ENCODE results near the gene TNRC18. TPM values are rescaled to one million over a fixed set of nuclear protein-coding genes. Genes with fewer than 3 reads are reported as not detected.
"Not testable (repeated sequence)": the region's sequence is repeated elsewhere in the genome, so short reads cannot be mapped to it uniquely, and the experiment has no call there.

Gene TNRC18
- total RNA-seq, 1 donor from 2014 or later: 104 TPM

GRCh38 chr7:5295039-5296014, 128.3 kb downstream of the TNRC18 start:
- DNase-seq: no peak
- no peaks in the 10 kb centered on the region for H3K9me3 ChIP-seq
- TF ChIP-seq, protein P1, sequence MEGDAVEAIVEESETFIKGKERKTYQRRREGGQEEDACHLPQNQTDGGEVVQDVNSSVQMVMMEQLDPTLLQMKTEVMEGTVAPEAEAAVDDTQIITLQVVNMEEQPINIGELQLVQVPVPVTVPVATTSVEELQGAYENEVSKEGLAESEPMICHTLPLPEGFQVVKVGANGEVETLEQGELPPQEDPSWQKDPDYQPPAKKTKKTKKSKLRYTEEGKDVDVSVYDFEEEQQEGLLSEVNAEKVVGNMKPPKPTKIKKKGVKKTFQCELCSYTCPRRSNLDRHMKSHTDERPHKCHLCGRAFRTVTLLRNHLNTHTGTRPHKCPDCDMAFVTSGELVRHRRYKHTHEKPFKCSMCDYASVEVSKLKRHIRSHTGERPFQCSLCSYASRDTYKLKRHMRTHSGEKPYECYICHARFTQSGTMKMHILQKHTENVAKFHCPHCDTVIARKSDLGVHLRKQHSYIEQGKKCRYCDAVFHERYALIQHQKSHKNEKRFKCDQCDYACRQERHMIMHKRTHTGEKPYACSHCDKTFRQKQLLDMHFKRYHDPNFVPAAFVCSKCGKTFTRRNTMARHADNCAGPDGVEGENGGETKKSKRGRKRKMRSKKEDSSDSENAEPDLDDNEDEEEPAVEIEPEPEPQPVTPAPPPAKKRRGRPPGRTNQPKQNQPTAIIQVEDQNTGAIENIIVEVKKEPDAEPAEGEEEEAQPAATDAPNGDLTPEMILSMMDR (IDR thresholded peaks at IDR 0.05): no peak
- no peaks in the 10 kb centered on the region for H3K27me3 ChIP-seq (ENCODE audit: low read depth)
- ATAC-seq: no peak
- no peak overlapping the region for H3K4me3 ChIP-seq
- no peak overlapping the region for H3K27ac ChIP-seq
- H3K36me3 ChIP-seq: no peaks in the 10 kb centered on the region
- H3K4me1 ChIP-seq: no peaks in the 10 kb centered on the region
- intact Hi-C loops (cut with DNase I): no loop called here

GRCh38 chr7:5294169-5294987, 129.3 kb downstream of the TNRC18 start:
- no peaks in the 10 kb centered on the region for H3K27me3 ChIP-seq (ENCODE audit: low read depth)
- TF ChIP-seq, protein P1 (IDR thresholded peaks at IDR 0.05): no peak
- intact Hi-C loops (cut with DNase I): no loop called here
- H3K27ac ChIP-seq: no peak overlapping the region
- no peak overlapping the region for H3K4me3 ChIP-seq
- no peaks in the 10 kb centered on the region for H3K4me1 ChIP-seq
- no peaks in the 10 kb centered on the region for H3K36me3 ChIP-seq
- DNase-seq: no peak
- no peak for ATAC-seq
- no peaks in the 10 kb centered on the region for H3K9me3 ChIP-seq

DNA sequence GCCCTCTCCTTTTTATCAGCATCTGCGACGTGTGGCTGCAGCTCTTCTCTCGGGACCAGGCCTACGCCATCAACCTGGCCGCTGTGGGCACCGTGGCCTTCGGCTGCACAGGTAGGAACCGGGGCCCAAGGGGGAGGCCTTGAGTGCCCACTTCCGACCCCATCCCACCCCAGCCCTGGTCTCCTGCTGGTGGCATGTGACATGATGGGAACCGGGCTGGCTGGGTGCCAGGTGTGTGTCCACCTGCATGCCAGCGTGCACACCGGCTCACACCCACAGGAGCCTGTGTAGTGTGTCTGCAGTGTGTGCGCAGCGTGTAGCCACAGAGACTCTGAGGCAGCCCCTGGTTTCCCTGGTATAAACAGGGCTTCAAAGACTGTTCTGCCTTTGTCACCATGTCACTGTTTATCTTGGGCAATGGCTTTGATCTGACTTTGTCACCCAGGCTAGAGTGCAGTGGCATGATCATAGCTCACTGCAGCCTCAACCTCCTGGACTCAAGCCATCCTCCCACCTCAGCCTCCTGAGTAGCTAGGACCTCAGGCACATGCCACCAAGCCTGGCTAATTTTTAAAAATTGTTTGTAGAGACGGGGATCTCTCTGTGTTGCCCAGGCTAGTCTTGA, 131.8 kb downstream of the TNRC18 start:
- H3K4me3 ChIP-seq; H3K27me3 ChIP-seq (ENCODE audit: low read depth); H3K4me1 ChIP-seq; H3K9me3 ChIP-seq; DNase-seq; ATAC-seq; H3K27ac ChIP-seq; H3K36me3 ChIP-seq; intact Hi-C loops (cut with DNase I): not testable (repeated sequence)

DNA sequence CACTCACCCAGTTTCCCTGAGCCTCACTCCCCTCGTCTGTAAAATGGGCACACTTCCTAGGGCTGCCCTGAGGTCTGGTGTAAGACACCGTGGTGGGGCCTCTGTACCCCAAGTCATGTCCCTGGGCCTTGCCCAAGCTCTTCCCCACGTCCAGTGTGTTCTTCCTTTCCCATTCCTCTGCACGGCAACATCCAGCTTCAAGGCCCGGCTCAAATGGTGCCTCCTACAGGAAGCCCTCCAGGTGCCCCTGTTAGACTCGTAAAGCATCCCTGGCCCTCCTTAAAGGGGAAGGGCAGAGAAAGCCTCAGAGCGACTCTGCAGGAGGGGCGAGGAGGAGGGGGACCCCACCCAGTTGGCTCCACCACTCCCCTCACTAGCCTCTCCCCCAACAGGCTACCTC, 132.3 kb downstream of the TNRC18 start:
- TF ChIP-seq, protein P1 (IDR thresholded peaks at IDR 0.05): no peak
- ATAC-seq: no peak
- H3K36me3 ChIP-seq: no peaks in the 10 kb centered on the region
- DNase-seq: no peak
- H3K27ac ChIP-seq: no peak overlapping the region
- intact Hi-C loops (cut with DNase I): no loop called here
- H3K9me3 ChIP-seq: no peaks in the 10 kb centered on the region
- H3K4me3 ChIP-seq: no peak overlapping the region
- H3K27me3 ChIP-seq (ENCODE audit: low read depth): no peaks in the 10 kb centered on the region
- H3K4me1 ChIP-seq: no peaks in the 10 kb centered on the region

DNA sequence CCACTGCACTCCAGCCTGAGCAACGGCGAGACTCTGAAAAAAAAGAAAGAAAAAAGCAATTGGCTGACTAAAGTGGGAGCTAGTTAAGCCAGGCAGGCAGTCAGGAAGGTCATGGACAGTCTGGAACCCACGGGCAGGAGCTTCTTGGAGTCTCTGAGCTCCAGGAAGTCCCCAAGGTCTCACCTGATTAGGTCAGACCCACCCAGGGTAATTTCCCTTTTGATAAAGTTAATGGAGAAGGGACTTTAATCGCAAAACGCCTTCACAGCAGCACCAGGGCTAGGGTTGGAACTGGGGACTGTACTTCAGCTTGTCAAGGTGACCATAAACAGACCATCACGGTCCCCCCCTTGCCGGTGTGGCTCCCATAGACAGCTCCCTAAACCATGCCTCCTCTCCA, 134.3 kb downstream of the TNRC18 start:
- no peaks in the 10 kb centered on the region for H3K4me1 ChIP-seq
- H3K27ac ChIP-seq: no peak overlapping the region
- peaks cover 1% of the 10 kb centered on the region for H3K27me3 ChIP-seq (ENCODE audit: low read depth)
- H3K4me3 ChIP-seq: no peak overlapping the region
- ATAC-seq (no peak), DNase-seq (no peak)
- no peaks in the 10 kb centered on the region for H3K36me3 ChIP-seq
- intact Hi-C loops (cut with DNase I): no loop called here
- TF ChIP-seq, protein P1 (IDR thresholded peaks at IDR 0.05): no peak
- no peaks in the 10 kb centered on the region for H3K9me3 ChIP-seq

GRCh38 chr7:5288560-5288959, 135.1 kb downstream of the TNRC18 start:
- H3K27ac ChIP-seq; H3K4me1 ChIP-seq; H3K36me3 ChIP-seq; H3K27me3 ChIP-seq (ENCODE audit: low read depth); DNase-seq; ATAC-seq; H3K4me3 ChIP-seq; intact Hi-C loops (cut with DNase I); H3K9me3 ChIP-seq: not testable (repeated sequence)
